IgD-negative memory B cell (primary cell): ENCODE data around the gene GRIP2. TPM values are rescaled to one million over a fixed set of nuclear protein-coding genes. Genes with fewer than 3 reads are reported as not detected.
"Not testable (repeated sequence)": the region's sequence is repeated elsewhere in the genome, so short reads cannot be mapped to it uniquely, and the experiment has no call there.

Experiments used
- H3K27ac Mint-ChIP-seq, 3 donors: one replicate each; pipeline ENCODE4 v1.8.0; 2020 to 2022; ENCODE audit warnings: mild to moderate bottlenecking in 3 of 3, mixed read lengths in 3 of 3, moderate library complexity in 1 of 3
- H3K27me3 Mint-ChIP-seq: one replicate; pipeline ENCODE4 v1.8.0; 2021; ENCODE audit warnings: mixed read lengths
- H3K36me3 Mint-ChIP-seq: one replicate; pipeline ENCODE4 v1.8.0; 2020; ENCODE audit warnings: mild to moderate bottlenecking, mixed read lengths
- H3K4me1 Mint-ChIP-seq, 3 donors: one replicate each; pipeline ENCODE4 v1.8.0; 2020 to 2022; ENCODE audit warnings: mixed read lengths in 3 of 3, mild to moderate bottlenecking in 1 of 3
- H3K4me3 Mint-ChIP-seq, 4 donors: one replicate each; pipeline ENCODE4 v1.8.0; 2020 to 2022; ENCODE audit warnings: mild to moderate bottlenecking in 4 of 4, mixed read lengths in 4 of 4, moderate library complexity in 3 of 4
- H3K9me3 Mint-ChIP-seq, 3 donors: one replicate each; pipeline ENCODE4 v1.8.0; 2020 to 2021; ENCODE audit warnings: mixed read lengths in 3 of 3, mild to moderate bottlenecking in 1 of 3
- polyA plus RNA-seq: library from polyadenylated mRNA; unstranded; fragments of 300-500 nt; fragmentation: Illumina TruSeq; gene quantifications from one replicate; pipeline ENCODE4 v1.2.3, GENCODE V29; 2021

Gene GRIP2
- polyA plus RNA-seq, 1 donor from 2014 or later, result not detected

GRCh38 chr3:14524920-14525660 is 15.1 kb downstream of the GRIP2 start:
- Mint-ChIP-seq H3K36me3 (peaks cover 4% of the 10 kb centered on the region), H3K27me3 (peaks cover 3% of the 10 kb centered on the region), H3K4me1 (peaks cover 0 to 4% (median 1%) of the 10 kb centered on the region in 3 donors), H3K4me3 (no peak overlapping the region), H3K9me3 (peaks cover 0 to 1% (median 0%) of the 10 kb centered on the region in 3 donors), H3K27ac (no peak overlapping the region)

- H3K36me3 Mint-ChIP-seq, result peaks cover 4% of the 10 kb centered on the region
- no peak overlapping the region for H3K27ac Mint-ChIP-seq
- no peak overlapping the region for H3K4me3 Mint-ChIP-seq
- peaks cover 0 to 4% (median 1%) of the 10 kb centered on the region in 3 donors for H3K4me1 Mint-ChIP-seq
- H3K27me3 Mint-ChIP-seq, result peaks cover 3% of the 10 kb centered on the region
- H3K9me3 Mint-ChIP-seq, result no peaks in the 10 kb centered on the region
These were observed 15.8 kb downstream of the GRIP2 start for GRCh38 chr3:14524311-14524711.

DNA sequence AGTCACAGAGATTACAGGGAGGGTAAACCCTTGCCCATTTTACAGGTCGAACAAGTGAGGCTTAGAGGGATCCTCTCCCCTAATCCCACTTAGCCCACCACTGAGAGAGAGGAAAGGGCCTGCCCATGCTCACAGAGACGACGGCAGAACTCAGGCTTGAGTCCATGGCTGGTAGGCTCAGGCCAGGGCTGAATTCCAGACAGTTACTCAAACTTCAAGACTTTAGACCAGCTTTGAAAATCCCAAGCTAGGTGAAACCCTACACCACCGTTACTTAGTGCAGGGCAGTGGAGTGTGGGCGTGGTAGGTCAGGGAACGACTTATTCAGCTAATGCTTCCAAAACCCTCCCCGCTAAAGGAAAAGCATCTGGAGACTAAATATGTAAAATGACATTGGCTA is 16.4 kb downstream of the GRIP2 start:
- H3K9me3 Mint-ChIP-seq, result no peaks in the 10 kb centered on the region
- peaks cover 0 to 4% (median 1%) of the 10 kb centered on the region in 3 donors for H3K4me1 Mint-ChIP-seq
- no peak overlapping the region for H3K27ac Mint-ChIP-seq
- H3K4me3 Mint-ChIP-seq, result no peak overlapping the region
- peaks cover 4% of the 10 kb centered on the region for H3K36me3 Mint-ChIP-seq
- peaks cover 4% of the 10 kb centered on the region for H3K27me3 Mint-ChIP-seq

GRCh38 chr3:14522768-14523167 is 17.4 kb downstream of the GRIP2 start:
- Mint-ChIP-seq H3K27ac (no peak overlapping the region), H3K9me3 (no peaks in the 10 kb centered on the region)

GRCh38 chr3:14522129-14522691 is 17.9 kb downstream of the GRIP2 start:
- Mint-ChIP-seq H3K27ac (no peak overlapping the region), H3K4me1 (peaks cover 0 to 8% (median 0%) of the 10 kb centered on the region in 3 donors), H3K27me3 (peaks cover 9% of the 10 kb centered on the region), H3K36me3 (peaks cover 4% of the 10 kb centered on the region), H3K9me3 (no peaks in the 10 kb centered on the region), H3K4me3 (no peak overlapping the region)

More at GRCh38 chr3:14522768-14523167, 17.4 kb downstream of the GRIP2 start:
- Mint-ChIP-seq H3K4me1 (peaks cover 0 to 7% (median 0%) of the 10 kb centered on the region in 3 donors), H3K4me3 (peak overlapping the region in 1 of 4 donors; percentile 38), H3K36me3 (peaks cover 4% of the 10 kb centered on the region), H3K27me3 (peaks cover 9% of the 10 kb centered on the region)

DNA sequence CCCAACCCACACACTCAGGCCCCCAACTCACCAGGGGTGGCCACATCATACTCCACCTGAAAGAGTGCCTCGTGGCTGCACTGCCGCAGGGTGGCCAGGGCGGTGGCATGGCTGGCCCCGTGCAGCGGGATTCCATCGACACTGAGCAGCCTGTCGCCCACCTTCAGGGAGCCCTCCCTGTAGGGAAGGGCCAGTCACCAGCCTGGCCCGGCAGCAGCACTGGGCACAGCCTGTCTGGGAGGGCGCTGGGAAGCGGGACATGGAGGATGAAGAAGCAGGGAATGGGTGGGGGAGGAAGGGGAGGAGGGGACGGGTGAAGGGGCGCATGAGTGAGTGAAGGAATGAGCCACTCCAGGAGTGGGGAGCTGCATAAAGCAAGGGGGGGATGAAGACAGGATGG is 18.5 kb downstream of the GRIP2 start:
- Mint-ChIP-seq H3K4me3 (no peak overlapping the region), H3K27ac (no peak overlapping the region), H3K4me1 (peaks cover 0 to 8% (median 0%) of the 10 kb centered on the region in 3 donors), H3K36me3 (peaks cover 3% of the 10 kb centered on the region), H3K27me3 (peaks cover 9% of the 10 kb centered on the region), H3K9me3 (no peaks in the 10 kb centered on the region)

- Mint-ChIP-seq H3K27ac (no peak overlapping the region), H3K36me3 (peaks cover 1% of the 10 kb centered on the region), H3K4me1 (peaks cover 0 to 3% (median 0%) of the 10 kb centered on the region in 3 donors), H3K27me3 (peaks cover 9% of the 10 kb centered on the region), H3K9me3 (no peaks in the 10 kb centered on the region), H3K4me3 (no peak overlapping the region)
These were observed 19.2 kb downstream of the GRIP2 start for GRCh38 chr3:14520967-14521366.

- H3K36me3 Mint-ChIP-seq, result peaks cover 1% of the 10 kb centered on the region
- no peaks in the 10 kb centered on the region for H3K9me3 Mint-ChIP-seq
- H3K4me1 Mint-ChIP-seq, result peaks cover 0 to 3% (median 0%) of the 10 kb centered on the region in 3 donors
- no peak overlapping the region for H3K4me3 Mint-ChIP-seq
- no peak overlapping the region for H3K27ac Mint-ChIP-seq
- H3K27me3 Mint-ChIP-seq, result peaks cover 9% of the 10 kb centered on the region
These were observed 20.0 kb downstream of the GRIP2 start for GRCh38 chr3:14520149-14520548.

- Mint-ChIP-seq H3K36me3 (no peaks in the 10 kb centered on the region), H3K27me3 (peaks cover 9% of the 10 kb centered on the region), H3K4me1 (peaks cover 0 to 3% (median 0%) of the 10 kb centered on the region in 3 donors), H3K9me3 (no peaks in the 10 kb centered on the region), H3K4me3 (no peak overlapping the region), H3K27ac (no peak overlapping the region)
These were observed 20.7 kb downstream of the GRIP2 start for GRCh38 chr3:14519406-14519805.

DNA sequence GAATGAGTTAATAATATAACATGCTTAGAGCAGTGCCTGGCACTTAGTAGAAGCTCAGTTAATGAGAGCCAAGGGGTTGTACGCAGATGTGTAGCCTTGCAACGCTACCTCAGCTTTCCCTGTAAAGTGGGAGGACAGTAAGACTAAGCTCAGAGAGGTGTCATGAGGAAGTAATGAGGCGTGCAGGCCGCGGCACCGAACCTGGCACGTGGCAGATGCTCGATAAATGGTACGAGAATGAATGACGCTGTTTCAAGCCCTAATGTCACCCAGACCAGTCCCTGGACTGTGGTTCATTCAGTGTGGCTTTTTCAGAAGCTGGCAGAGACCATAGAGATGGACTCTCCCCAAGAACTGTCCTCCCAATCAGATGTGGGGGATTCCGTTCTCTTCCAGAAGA is 21.2 kb downstream of the GRIP2 start:
- Mint-ChIP-seq H3K9me3 (no peaks in the 10 kb centered on the region), H3K4me3 (no peak overlapping the region), H3K4me1 (peaks cover 0 to 3% (median 0%) of the 10 kb centered on the region in 3 donors), H3K36me3 (no peaks in the 10 kb centered on the region), H3K27ac (no peak overlapping the region), H3K27me3 (peaks cover 9% of the 10 kb centered on the region)

DNA sequence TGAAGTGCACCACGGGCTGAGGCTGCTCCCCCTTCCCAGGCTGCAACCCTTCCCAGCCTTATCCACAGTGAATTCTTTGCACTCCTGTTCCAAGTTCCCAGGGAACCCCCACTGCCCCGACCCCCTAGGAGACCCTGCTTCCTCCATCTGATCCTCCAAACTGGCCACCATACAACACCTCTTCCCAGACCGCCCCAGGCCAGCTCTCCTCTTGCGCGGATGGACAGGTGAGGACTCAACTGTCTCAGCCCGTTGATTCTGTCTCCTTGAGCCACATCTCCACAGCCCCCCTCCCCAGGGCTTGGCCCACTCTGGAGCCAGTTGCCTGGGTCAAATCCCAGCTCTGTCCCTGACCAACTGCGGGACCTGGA is 21.7 kb downstream of the GRIP2 start:
- H3K27me3 Mint-ChIP-seq, result peaks cover 9% of the 10 kb centered on the region
- no peak overlapping the region for H3K27ac Mint-ChIP-seq
- no peak overlapping the region for H3K4me3 Mint-ChIP-seq
- peaks cover 0 to 3% (median 0%) of the 10 kb centered on the region in 3 donors for H3K4me1 Mint-ChIP-seq
- no peaks in the 10 kb centered on the region for H3K36me3 Mint-ChIP-seq
- no peaks in the 10 kb centered on the region for H3K9me3 Mint-ChIP-seq

GRCh38 chr3:14517601-14518431 is 22.3 kb downstream of the GRIP2 start:
- Mint-ChIP-seq H3K27ac (peak overlapping the region in 1 of 3 donors; percentile 31), H3K27me3 (peaks cover 9% of the 10 kb centered on the region), H3K4me3 (no peak overlapping the region), H3K4me1 (peaks cover 0 to 3% (median 0%) of the 10 kb centered on the region in 3 donors), H3K9me3 (no peaks in the 10 kb centered on the region), H3K36me3 (no peaks in the 10 kb centered on the region)

GRCh38 chr3:14516738-14517345 is 23.3 kb downstream of the GRIP2 start:
- no peaks in the 10 kb centered on the region for H3K9me3 Mint-ChIP-seq

DNA sequence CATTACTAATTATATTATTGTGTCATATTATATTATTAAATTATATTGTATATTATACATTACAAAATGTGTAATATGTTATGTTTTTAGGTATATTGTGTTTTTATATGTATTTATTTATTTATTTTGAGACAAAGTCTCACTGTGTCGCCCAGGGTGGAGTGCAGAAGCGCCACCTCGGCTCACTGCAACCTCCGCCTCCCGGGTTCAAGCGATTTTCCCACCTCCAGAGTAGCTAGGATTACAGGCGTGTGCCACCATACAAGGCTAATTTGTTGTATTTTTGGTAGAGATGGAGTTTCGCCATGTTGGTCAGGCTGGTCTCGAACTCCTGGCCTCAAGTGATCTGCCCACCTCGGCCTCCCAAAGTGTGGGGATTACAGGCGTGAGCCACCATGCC is 24.6 kb downstream of the GRIP2 start:
- not testable (repeated sequence) for H3K9me3 Mint-ChIP-seq

More at GRCh38 chr3:14516738-14517345, 23.3 kb downstream of the GRIP2 start:
- no peaks in the 10 kb centered on the region for H3K36me3 Mint-ChIP-seq
- no peak overlapping the region for H3K27ac Mint-ChIP-seq
- peaks cover 0 to 3% (median 0%) of the 10 kb centered on the region in 3 donors for H3K4me1 Mint-ChIP-seq
- H3K27me3 Mint-ChIP-seq, result peaks cover 9% of the 10 kb centered on the region
- H3K4me3 Mint-ChIP-seq, result no peak overlapping the region

GRCh38 chr3:14514323-14514720 is 25.8 kb downstream of the GRIP2 start:
- Mint-ChIP-seq H3K27ac (peak overlapping the region in 1 of 3 donors; percentile 63), H3K27me3 (peaks cover 7% of the 10 kb centered on the region), H3K4me3 (no peak overlapping the region), H3K4me1 (peaks cover 0 to 3% (median 0%) of the 10 kb centered on the region in 3 donors), H3K9me3 (no peaks in the 10 kb centered on the region), H3K36me3 (no peaks in the 10 kb centered on the region)

More for the DNA sequence above, 24.6 kb downstream of the GRIP2 start:
- not testable (repeated sequence) for H3K4me3 Mint-ChIP-seq, H3K27ac Mint-ChIP-seq, H3K27me3 Mint-ChIP-seq, H3K4me1 Mint-ChIP-seq, H3K36me3 Mint-ChIP-seq
